Tibial artery (tissue), 4 donors: ENCODE results near the gene ZRANB3.
"Not testable (repeated sequence)": the region's sequence is repeated elsewhere in the genome, so short reads cannot be mapped to it uniquely, and the experiment has no call there.

ENCODE experiments used
- DNase-seq, 2 donors: peaks; one replicate each; pipeline ENCODE4 v3.0.0-alpha.2; 2019
- H3K27ac ChIP-seq, 2 donors: fragments of 200-600 bp; sonication (generic) in 1 of 2; 1 replicate in 1 of 2; 2 replicates in 1 of 2; pipeline ENCODE4 v1.5.1; 2018 to 2019; ENCODE audit warnings: mild to moderate bottlenecking in 1 of 2
- H3K27me3 ChIP-seq, 2 donors: fragments of 200-600 bp; sonication (generic) in 1 of 2; one replicate each; pipeline versions ENCODE4 v1.5.1 to v1.6.0; 2016 to 2019
- H3K36me3 ChIP-seq, 3 donors: fragments of 200-600 bp; sonication (generic) in 2 of 3; one replicate each; pipeline ENCODE4 v1.5.1; 2016 to 2019; ENCODE audit warnings: mild to moderate bottlenecking in 2 of 3
- H3K4me1 ChIP-seq, 4 donors: fragments of 200-600 bp; sonication (generic) in 2 of 4; 1 replicate in 3 of 4; 2 replicates in 1 of 4; pipeline ENCODE4 v1.5.1; 2016 to 2019
- H3K4me3 ChIP-seq, 2 donors: fragments of 200-600 bp; sonication (generic) in 1 of 2; 1 replicate in 1 of 2; 2 replicates in 1 of 2; pipeline ENCODE4 v1.5.1; 2018 to 2019; ENCODE audit warnings: mild to moderate bottlenecking in 2 of 2
- H3K9me3 ChIP-seq, 3 donors: fragments of 200-600 bp; sonication (generic) in 1 of 3; one replicate each; pipeline ENCODE4 v1.5.1; 2016 to 2019
- intact Hi-C: fragments of 100-400 bp; cut with DNase I; formaldehyde crosslinking; loops from one replicate; pipeline ENCODE4 v1.15.0; 2023; ENCODE audit warnings: low total_unique reads
- TF ChIP-seq, protein P1 (sequence below), 2 experiments: fragments of 200-600 bp in 1 of 2; fragments of 450-650 bp in 1 of 2; IDR thresholded peaks; one replicate each; pipeline ENCODE4 v1.5.1; 2017 to 2019; ENCODE audit warnings: antibody characterized with exemption in 2 of 2, mild to moderate bottlenecking in 1 of 2, moderate library complexity in 1 of 2

Gene ZRANB3

DNA sequence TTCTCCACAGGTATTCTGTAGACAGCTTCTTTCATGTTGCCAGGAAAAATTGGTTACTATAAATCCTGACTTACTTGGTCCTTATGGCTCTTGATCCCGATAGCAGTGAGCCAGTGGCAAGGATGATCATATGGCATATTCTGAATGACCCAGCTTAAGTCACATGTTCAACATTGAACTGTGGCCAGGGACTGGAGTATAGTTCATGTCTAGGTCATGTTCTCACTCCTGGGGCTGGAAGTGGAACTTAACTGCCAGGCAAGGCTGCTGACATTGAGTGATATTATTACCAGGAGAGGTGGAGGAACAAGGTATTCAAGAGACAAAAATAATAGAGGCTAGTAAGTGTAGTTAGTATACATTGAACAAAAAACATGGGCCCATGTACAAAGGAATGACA is 26.5 kb upstream of the ZRANB3 start:
- TF ChIP-seq, protein P1, sequence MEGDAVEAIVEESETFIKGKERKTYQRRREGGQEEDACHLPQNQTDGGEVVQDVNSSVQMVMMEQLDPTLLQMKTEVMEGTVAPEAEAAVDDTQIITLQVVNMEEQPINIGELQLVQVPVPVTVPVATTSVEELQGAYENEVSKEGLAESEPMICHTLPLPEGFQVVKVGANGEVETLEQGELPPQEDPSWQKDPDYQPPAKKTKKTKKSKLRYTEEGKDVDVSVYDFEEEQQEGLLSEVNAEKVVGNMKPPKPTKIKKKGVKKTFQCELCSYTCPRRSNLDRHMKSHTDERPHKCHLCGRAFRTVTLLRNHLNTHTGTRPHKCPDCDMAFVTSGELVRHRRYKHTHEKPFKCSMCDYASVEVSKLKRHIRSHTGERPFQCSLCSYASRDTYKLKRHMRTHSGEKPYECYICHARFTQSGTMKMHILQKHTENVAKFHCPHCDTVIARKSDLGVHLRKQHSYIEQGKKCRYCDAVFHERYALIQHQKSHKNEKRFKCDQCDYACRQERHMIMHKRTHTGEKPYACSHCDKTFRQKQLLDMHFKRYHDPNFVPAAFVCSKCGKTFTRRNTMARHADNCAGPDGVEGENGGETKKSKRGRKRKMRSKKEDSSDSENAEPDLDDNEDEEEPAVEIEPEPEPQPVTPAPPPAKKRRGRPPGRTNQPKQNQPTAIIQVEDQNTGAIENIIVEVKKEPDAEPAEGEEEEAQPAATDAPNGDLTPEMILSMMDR (IDR thresholded peaks at IDR 0.05) = no peak

GRCh38 chr2:135555311-135555710 is 24.3 kb upstream of the ZRANB3 start:
- DNase-seq = no peak
- H3K4me1 ChIP-seq = no peaks in the 10 kb centered on the region
- H3K27me3 ChIP-seq = no peaks in the 10 kb centered on the region
- H3K9me3 ChIP-seq = no peaks in the 10 kb centered on the region
- intact Hi-C loops = no loop called here
- H3K27ac ChIP-seq = no peak overlapping the region
- TF ChIP-seq, protein P1 (IDR thresholded peaks at IDR 0.05) = no peak
- H3K4me3 ChIP-seq = no peak overlapping the region
- no peaks in the 10 kb centered on the region for H3K36me3 ChIP-seq

More for the DNA sequence above, 26.5 kb upstream of the ZRANB3 start:
- no peak overlapping the region for H3K4me3 ChIP-seq
- intact Hi-C loops = no loop called here
- no peaks in the 10 kb centered on the region for H3K36me3 ChIP-seq
- H3K9me3 ChIP-seq = no peaks in the 10 kb centered on the region
- H3K27me3 ChIP-seq = no peaks in the 10 kb centered on the region
- no peak overlapping the region for H3K27ac ChIP-seq
- no peaks in the 10 kb centered on the region for H3K4me1 ChIP-seq
- DNase-seq = no peak

DNA sequence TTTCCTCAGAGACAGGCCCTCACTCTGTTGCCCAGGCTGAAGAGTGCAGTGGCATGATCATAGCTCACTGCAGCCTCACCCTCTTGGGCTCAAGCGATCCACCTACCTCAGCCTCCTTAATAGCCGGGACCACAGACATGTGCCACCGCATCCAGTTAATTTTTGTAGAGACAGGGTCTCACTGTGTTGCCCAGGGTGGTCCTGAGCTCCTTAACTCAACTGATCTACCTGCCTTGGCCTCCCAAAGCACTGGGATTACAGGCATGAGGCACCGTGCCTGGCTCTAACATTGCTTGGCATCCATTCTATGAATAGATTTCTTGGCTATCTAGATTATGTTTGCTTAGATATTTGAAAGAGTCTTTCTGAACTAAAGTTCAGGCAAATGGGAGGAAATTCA is 21.9 kb upstream of the ZRANB3 start:
- TF ChIP-seq, protein P1 (IDR thresholded peaks at IDR 0.05) = no peak
- H3K4me3 ChIP-seq = no peak overlapping the region
- no peaks in the 10 kb centered on the region for H3K27me3 ChIP-seq
- no peak for DNase-seq
- no peaks in the 10 kb centered on the region for H3K4me1 ChIP-seq
- no peaks in the 10 kb centered on the region for H3K9me3 ChIP-seq
- H3K27ac ChIP-seq = no peak overlapping the region
- no peaks in the 10 kb centered on the region for H3K36me3 ChIP-seq
- intact Hi-C loops = no loop called here

- no peaks in the 10 kb centered on the region for H3K9me3 ChIP-seq
- H3K4me1 ChIP-seq = no peaks in the 10 kb centered on the region
- no peaks in the 10 kb centered on the region for H3K36me3 ChIP-seq
- no peaks in the 10 kb centered on the region for H3K27me3 ChIP-seq
- TF ChIP-seq, protein P1 (IDR thresholded peaks at IDR 0.05) = no peak
- H3K4me3 ChIP-seq = no peak overlapping the region
- H3K27ac ChIP-seq = no peak overlapping the region
- DNase-seq = no peak
- intact Hi-C loops = no loop called here
These were observed 20.3 kb upstream of the ZRANB3 start for GRCh38 chr2:135551356-135551755.

GRCh38 chr2:135547311-135547710 is 16.3 kb upstream of the ZRANB3 start:
- Histone ChIP-seq H3K27me3 (no peaks in the 10 kb centered on the region), H3K4me3 (no peak overlapping the region), H3K36me3 (no peaks in the 10 kb centered on the region), H3K27ac (no peak overlapping the region), H3K4me1 (no peaks in the 10 kb centered on the region), H3K9me3 (no peaks in the 10 kb centered on the region)
- intact Hi-C loops = no loop called here
- TF ChIP-seq, protein P1 (IDR thresholded peaks at IDR 0.05) = no peak
- DNase-seq = no peak

DNA sequence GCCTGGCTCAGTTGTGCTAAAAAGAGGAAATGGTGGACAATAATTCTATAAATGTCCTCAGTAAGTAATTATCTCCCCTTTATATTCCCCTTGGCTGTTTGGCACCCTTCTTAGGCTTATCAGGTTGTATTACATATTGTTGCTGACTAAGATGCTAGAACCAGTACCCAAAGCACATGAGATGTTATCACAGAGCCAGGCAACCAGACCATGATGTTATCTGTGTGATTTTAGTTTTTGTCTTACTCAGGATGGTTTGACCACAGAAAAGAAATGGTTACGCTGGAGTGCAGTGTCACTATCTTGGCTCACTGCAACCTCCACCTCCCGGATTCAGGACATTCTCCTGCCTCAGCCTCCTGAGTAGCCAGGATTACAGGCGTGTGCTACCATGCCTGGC is 15.4 kb upstream of the ZRANB3 start:
- Histone ChIP-seq H3K36me3 (no peaks in the 10 kb centered on the region), H3K9me3 (no peaks in the 10 kb centered on the region), H3K4me3 (no peak overlapping the region), H3K27ac (no peak overlapping the region), H3K4me1 (no peaks in the 10 kb centered on the region), H3K27me3 (no peaks in the 10 kb centered on the region)
- intact Hi-C loops = no loop called here
- DNase-seq = no peak
- TF ChIP-seq, protein P1 (IDR thresholded peaks at IDR 0.05) = no peak

DNA sequence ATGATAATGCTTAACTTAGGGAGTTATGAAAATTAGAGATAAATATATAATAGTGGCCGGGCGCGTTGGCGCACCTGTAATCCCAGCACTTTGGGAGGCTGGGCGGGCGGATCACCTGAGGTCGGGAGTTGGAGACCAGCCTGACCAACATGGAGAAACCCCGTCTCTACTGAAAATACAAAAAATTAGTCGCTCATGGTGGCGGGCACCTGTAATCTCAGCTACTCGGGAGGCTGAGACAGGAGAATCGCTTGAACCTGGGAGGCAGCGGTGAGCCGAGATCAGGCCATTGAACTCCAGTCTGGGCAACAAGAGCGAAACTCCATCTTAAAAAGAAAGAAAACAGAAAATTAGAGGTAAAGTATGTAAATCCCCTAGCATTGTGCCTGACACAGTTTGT is 2.5 kb upstream of the ZRANB3 start:
- intact Hi-C loops = loop anchor here (5.0 kb wide), 2 partner anchors 481 to 616 kb away; partner anchors contain the start of genes CCNT2 and RAB3GAP1
- H3K27ac ChIP-seq = not testable (repeated sequence)

More for the DNA sequence above, 2.5 kb upstream of the ZRANB3 start:
- not testable (repeated sequence) for H3K27me3 ChIP-seq, DNase-seq, H3K36me3 ChIP-seq, H3K4me3 ChIP-seq, H3K9me3 ChIP-seq
- H3K4me1 ChIP-seq = peaks cover 3 to 18% (median 9%) of the 10 kb centered on the region in 4 donors
